PC-3 (cell line): ENCODE measurements around the gene RUNDC1. TPM values are rescaled to one million over a fixed set of nuclear protein-coding genes. Genes with fewer than 3 reads are reported as not detected.

Experiments used
- ATAC-seq: fragments of 200-7000 bp; cut with Tn5 transposase; 2 replicates; pipeline ENCODE4 v1.9.1; 2020; ENCODE audit warnings: mild to moderate bottlenecking, moderate library complexity
- BruUV-seq: library from RNA; stranded (reverse); fragments of 400-500 nt; replicated peaks from 2 replicates; lab custom pipeline; 2021; lab: Mats Ljungman, UMichigan
- CTCF ChIA-PET: fragments of 300-600 bp; sonication (Branson Sonifier 250); formaldehyde crosslinking; loops from one replicate; lab custom pipeline; 2022; ENCODE audit warnings: antibody characterized with exemption; lab: Charles Lee
- POLR2A ChIA-PET: fragments of 300-600 bp; sonication (Branson Sonifier 250); formaldehyde crosslinking; loops from one replicate; lab custom pipeline; 2022; ENCODE audit warnings: antibody characterized with exemption; ENCODE audit not compliant: unreplicated experiment; lab: Charles Lee
- DNase-seq: peaks from one replicate; pipeline ENCODE4 v3.0.0-alpha.2; 2015
- H2AFZ ChIP-seq: fragments of 300-600 bp; sonication (generic); 2 replicates; pipeline ENCODE4 v1.6.0; 2016; ENCODE audit warnings: antibody characterized with exemption, low read length
- H3F3A ChIP-seq: fragments of 300-600 bp; sonication (generic); one replicate; pipeline ENCODE4 v1.6.0; 2017; ENCODE audit warnings: antibody characterized with exemption, low read length, control low read depth, mild to moderate bottlenecking; ENCODE audit not compliant: unreplicated experiment
- H3K27ac ChIP-seq: fragments of 300-600 bp; sonication (generic); 2 replicates; pipeline ENCODE4 v1.5.1; 2016; ENCODE audit warnings: mild to moderate bottlenecking, low read length
- H3K27me3 ChIP-seq: fragments of 300-600 bp; sonication (generic); 2 replicates; pipeline ENCODE4 v1.6.1; 2016; ENCODE audit warnings: low read length, mixed read lengths
- H3K36me3 ChIP-seq: fragments of 300-600 bp; sonication (generic); 2 replicates; pipeline ENCODE4 v1.6.1; 2016; ENCODE audit warnings: low read depth, mixed run types, low read length, mixed read lengths
- H3K4me1 ChIP-seq: fragments of 300-600 bp; sonication (generic); 2 replicates; pipeline ENCODE4 v1.5.1; 2016; ENCODE audit warnings: low read length; ENCODE audit not compliant: insufficient read depth
- H3K4me2 ChIP-seq: fragments of 300-600 bp; sonication (generic); 2 replicates; pipeline ENCODE4 v1.6.0; 2016; ENCODE audit warnings: low read length
- H3K4me3 ChIP-seq: fragments of 300-600 bp; sonication (generic); 2 replicates; pipeline ENCODE4 v1.5.1; 2016; ENCODE audit warnings: mild to moderate bottlenecking, low read length, mixed read lengths
- H3K79me2 ChIP-seq: fragments of 300-600 bp; sonication (generic); 2 replicates; pipeline ENCODE4 v1.6.1; 2017; ENCODE audit warnings: low read length, mixed read lengths
- H3K9ac ChIP-seq: fragments of 300-600 bp; sonication (generic); 2 replicates; pipeline ENCODE4 v1.6.0; 2016; ENCODE audit warnings: mild to moderate bottlenecking, low read length
- H3K9me2 ChIP-seq: fragments of 300-600 bp; sonication (generic); replicated peaks from 2 replicates; pipeline ENCODE4 v1.6.1; 2016; ENCODE audit warnings: mixed run types, low read length, mixed read lengths
- H3K9me3 ChIP-seq: fragments of 300-600 bp; sonication (generic); 2 replicates; pipeline ENCODE4 v1.6.1; 2016; ENCODE audit warnings: low read length, mixed read lengths
- H4K20me1 ChIP-seq: fragments of 300-600 bp; sonication (generic); 2 replicates; pipeline ENCODE4 v1.6.1; 2016; ENCODE audit warnings: low read length, mixed read lengths
- CTCF ChIP-seq: fragments of 300-600 bp; sonication (generic); conservative IDR thresholded peaks from 2 replicates; pipeline ENCODE4 v1.5.1; 2017; ENCODE audit warnings: antibody characterized with exemption, low read depth, mild to moderate bottlenecking, low read length
- EZH2 ChIP-seq: fragments of 300-600 bp; sonication (generic); IDR thresholded peaks from one replicate; pipeline ENCODE4 v1.6.1; 2017; ENCODE audit warnings: antibody characterized with exemption, mild to moderate bottlenecking, low read length; ENCODE audit not compliant: unreplicated experiment
- EZH2phosphoT487 ChIP-seq: fragments of 300-600 bp; sonication (generic); IDR thresholded peaks from 2 replicates; pipeline ENCODE4 v1.6.1; 2018; ENCODE audit warnings: mild to moderate bottlenecking, antibody characterized with exemption, low read length, borderline replicate concordance
- intact Hi-C: fragments of 100-400 bp; cut with micrococcal nuclease; formaldehyde crosslinking; loops from 2 replicates; pipeline ENCODE4 v1.9.0; 2023
- total RNA-seq: library from RNA; depleted of rRNA; stranded (reverse); fragments of >200 nt; gene quantifications from 2 replicates; pipeline ENCODE4 v1.2.3, GENCODE V29; 2014

The RUNDC1 gene
- total RNA-seq, 1 experiment from 2014 or later = 9.5 TPM

GRCh38 chr17:43003542-43004172 lies 23.3 kb downstream of the RUNDC1 start:
- Histone ChIP-seq H3K4me1 (peaks cover 37% of the 10 kb centered on the region), H3K27me3 (no peaks in the 10 kb centered on the region), H3K9me2 (no peaks in the 10 kb centered on the region), H3K4me2 (no peak overlapping the region), H3K9ac (no peak overlapping the region), H2AFZ (no peak overlapping the region), H3K79me2 (peaks cover 23% of the 10 kb centered on the region), H3K4me3 (no peak overlapping the region), H3K27ac (peak overlapping the region; percentile 47), H3K9me3 (no peaks in the 10 kb centered on the region), H3F3A (no peaks in the 10 kb centered on the region), H4K20me1 (peaks cover 16% of the 10 kb centered on the region; the same call in 1 of the 2 replicates), H3K36me3 (peaks cover 28% of the 10 kb centered on the region)
- ATAC-seq (peak; percentile 23), DNase-seq (peak; percentile 67)
- intact Hi-C loops = no loop called here
- no peak for TF ChIP-seq EZH2phosphoT487
- no peak for TF ChIP-seq EZH2
- 0 out of 2 replicates have a peak, but pooled peaks have one; percentile 17 for TF ChIP-seq CTCF
- BruUV-seq = no TSS peak
- ChIA-PET CTCF (no interaction called here), POLR2A (no interaction called here)

GRCh38 chr17:43006639-43007551 lies 26.5 kb downstream of the RUNDC1 start, which contains the start of gene IFI35:
TSS of gene IFI35 (plus strand) at chr17:43006784. CDS start at chr17:43006948, 164 bp downstream.
- TSS peak; percentile 82 for BruUV-seq
- Histone ChIP-seq H3K4me3 (peak within 1 kb of the TSS; percentile 77), H3K36me3 (peaks cover 13% of the 10 kb centered on the region), H4K20me1 (no peaks in the 10 kb centered on the region), H3K27ac (peak within 1 kb of the TSS; percentile 86), H3K9ac (peak within 1 kb of the TSS; percentile 79), H3K9me3 (no peaks in the 10 kb centered on the region), H3F3A (no peaks in the 10 kb centered on the region), H3K9me2 (no peaks in the 10 kb centered on the region), H3K27me3 (no peaks in the 10 kb centered on the region), H3K4me2 (peak within 1 kb of the TSS; percentile 84), H2AFZ (peak within 1 kb of the TSS; percentile 71), H3K79me2 (no peaks in the 10 kb centered on the region; the same call in 1 of the 2 replicates), H3K4me1 (peaks cover 26% of the 10 kb centered on the region)
- TF ChIP-seq CTCF = peak; percentile 46; the same call in 1 of the 2 replicates
- no peak for TF ChIP-seq EZH2
- ChIA-PET CTCF (interaction anchor here (0.6 to 1.2 kb wide), 2 partner anchors 17 to 42 kb away, joined by 4 to 10 read pairs; no protein-coding TSS in a partner anchor), POLR2A (interaction anchor here (0.7 kb wide), 1 partner anchor 540 kb away, joined by 3 read pairs; no protein-coding TSS in a partner anchor)
- intact Hi-C loops = no loop called here
- ATAC-seq (peak; percentile 72), DNase-seq (peak; percentile 60)
